Raji (cell line): ENCODE measurements around the gene MYLK.

Experiments
- POLR2A ChIP-seq: IDR thresholded peaks from 2 replicates; pipeline ENCODE4 v1.6.1; 2011; ENCODE audit warnings: low read depth, low read length, control low read depth; ENCODE audit not compliant: insufficient read depth

MYLK gene

DNA sequence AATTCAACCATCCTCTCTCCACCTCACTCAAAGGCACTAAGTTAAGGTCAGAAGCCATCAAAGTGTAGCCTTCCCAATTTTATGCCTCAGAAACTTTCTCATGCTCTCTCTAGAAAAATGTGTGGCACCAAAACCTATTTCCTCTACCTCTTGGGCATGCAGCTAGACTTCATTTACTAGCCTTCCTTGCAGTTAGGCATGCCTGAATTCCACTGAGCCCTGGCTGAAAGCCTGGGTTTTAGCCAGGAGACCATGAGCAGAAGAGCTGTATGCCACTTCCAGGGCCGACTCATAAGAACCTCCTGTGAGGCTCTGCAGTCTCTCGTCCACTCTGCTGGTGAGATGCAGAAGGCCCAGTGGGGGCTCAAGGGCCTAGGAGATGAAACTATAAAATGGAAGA, 145.0 kb downstream of the MYLK start:
- TF ChIP-seq POLR2A = no peak

DNA sequence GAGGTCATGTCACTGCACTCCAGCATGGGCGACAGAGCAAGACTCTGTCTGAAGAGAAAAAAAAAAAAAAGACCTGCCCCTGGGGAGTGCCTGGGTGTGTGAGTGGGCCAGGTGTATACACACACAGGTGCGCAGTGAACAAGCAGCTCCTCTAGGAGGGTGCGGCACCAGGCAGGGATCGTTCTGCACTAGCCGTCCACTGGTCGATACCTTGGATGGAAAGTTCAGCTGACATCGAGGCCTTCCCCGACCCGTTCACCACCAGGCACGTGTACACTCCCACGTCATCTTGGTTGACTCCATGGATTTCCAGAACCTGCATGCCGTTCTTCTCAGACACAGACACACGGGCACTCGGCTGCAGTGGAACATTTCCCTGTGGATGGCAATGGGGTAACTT, 147.0 kb downstream of the MYLK start:
- no peak for TF ChIP-seq POLR2A

DNA sequence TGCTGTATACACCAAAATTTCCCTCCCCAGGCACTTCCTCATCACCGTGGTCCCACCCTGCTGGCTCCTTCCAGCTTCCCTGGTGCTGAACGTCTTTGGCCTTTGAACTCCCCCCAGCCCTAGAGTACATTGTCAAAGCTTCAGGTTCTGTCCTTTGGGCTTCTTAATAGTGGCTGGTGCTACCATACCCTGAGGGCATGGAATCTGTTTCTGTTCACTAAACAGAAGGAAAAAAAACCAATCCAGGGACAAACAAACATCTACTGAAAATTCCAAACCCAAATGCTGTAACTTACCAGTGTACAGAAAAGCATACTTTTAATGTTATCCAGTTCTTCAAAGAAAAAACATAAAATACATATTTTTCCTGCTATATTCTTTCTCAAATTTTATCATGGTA, 148.7 kb downstream of the MYLK start:
- TF ChIP-seq POLR2A = no peak

DNA sequence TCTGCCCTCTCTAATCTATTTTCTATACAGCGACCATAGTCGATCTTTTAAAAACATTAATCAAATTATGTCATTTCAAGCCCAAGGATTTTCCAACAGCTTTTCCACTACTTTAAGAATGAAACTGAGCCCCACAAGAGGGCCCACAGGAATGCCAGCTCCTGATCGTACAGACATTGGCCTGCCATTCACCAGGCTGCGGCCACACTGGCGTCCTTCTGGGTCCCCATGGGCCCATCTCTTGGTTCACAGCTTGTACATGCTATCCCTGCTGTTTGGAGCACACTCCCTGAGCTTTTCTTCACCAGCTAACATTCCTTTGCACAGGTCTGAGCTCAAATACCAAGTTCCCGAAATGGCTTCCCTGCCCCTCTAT, 149.6 kb downstream of the MYLK start:
- TF ChIP-seq POLR2A = no peak

DNA sequence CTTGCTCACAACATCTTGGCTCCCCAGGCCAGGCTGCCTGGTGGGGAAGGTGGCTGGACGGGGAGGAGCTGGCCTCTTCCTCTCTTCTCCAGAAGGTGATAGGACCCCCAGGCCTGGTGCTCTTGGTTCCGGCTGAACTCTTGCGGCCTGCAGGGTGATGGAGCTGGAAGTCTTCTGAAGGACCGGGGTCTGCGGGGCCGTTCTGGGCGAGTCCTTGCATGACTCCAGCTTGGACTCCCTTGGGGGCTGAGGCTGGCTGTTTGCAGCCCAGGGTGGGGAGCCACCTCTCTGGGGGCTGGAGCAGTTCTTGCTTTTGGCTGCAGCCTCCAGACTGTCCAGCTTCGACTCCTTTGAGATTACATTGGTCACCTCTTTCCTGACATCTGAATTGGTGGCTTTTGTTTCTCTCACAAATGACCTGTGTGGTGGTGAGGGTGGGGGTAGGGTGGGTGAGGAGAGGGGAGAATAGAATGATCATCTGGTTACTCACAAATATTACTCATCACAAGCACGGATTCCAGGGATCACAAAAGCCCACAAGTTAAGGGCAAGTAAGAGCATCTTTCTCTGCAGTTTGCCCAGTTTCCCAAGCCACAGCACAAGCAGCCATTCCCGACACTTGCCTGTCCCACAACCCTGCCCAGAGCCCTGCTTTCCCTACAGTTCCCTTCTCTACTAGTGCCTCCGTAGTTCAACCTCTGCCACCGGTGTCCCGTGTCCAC, 150.2 kb downstream of the MYLK start:
- TF ChIP-seq POLR2A = no peak

DNA sequence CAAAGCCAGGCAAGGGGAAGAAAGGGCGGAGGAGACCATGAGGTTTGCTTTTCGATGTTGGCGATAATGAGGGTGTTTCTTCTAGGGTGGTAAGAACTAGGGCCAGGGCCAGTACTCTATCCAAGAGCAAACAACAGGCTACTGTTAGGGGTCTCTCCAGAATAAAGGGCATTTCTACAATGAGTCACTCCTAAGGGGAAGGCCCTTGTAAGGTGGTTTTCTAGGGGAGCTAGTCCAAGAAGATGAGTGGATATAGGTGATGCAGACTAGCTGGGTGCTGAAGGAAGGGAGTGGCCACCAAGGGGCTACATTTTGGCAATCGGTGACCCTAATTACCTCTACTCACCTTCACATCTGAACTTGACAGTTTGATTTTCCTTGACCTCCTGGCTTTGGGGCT, 150.8 kb downstream of the MYLK start:
- TF ChIP-seq POLR2A = no peak

DNA sequence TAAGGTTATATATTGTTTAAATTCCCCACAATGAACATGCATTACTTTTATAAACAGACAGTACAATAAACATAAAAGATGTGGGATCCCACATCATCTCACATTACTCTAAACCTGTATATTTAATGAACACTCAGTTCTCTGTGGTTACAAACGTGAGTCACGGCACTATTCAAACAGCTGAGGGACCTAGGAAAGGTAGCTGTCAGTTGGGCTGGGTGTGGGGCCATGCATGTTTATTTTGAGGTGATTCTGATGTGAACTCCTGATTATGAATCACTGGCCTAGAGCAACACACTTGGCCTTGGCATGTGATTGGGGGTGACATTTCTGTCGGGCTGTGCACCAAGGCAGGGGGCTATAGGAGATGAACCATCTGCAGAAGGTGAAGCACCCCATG, 151.7 kb downstream of the MYLK start:
- no peak for TF ChIP-seq POLR2A

DNA sequence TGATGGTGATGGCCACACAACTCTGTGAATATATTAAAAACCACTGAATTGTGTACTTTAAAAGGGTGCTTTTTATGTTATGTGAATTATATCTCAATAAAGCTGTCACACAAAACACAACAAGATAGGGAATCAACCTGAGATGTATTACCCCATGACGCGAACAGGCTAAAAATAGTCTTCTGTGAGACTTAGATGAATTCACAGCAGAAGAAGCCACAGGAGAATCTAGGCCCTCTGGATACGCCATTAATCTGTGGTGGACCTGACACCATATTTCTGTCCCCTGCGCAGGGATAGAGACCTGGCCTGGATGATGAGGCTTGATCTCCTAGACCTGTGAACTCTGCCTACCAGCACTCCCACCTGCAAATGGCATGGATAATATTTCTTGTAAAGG, 153.3 kb downstream of the MYLK start:
- TF ChIP-seq POLR2A = no peak

DNA sequence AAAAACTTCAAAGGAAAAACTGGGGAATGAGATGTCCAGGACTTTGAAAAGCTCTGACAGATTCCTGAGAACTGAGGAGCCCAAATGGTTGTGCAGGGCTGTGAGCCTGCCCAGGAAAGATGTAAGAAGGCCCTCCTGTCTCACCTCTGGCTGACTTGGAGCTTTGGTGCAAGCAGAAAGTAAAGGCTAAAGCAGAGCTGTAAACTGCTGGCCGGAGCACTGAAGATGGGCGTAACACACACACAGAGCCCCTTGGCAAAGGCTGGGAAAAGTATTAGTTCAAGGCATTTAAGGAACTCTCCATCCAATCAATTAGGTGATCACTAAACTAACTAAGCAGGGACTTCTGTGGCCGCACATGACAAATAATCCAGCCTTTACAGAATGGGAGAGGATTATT, 155.1 kb downstream of the MYLK start:
- no peak for TF ChIP-seq POLR2A

DNA sequence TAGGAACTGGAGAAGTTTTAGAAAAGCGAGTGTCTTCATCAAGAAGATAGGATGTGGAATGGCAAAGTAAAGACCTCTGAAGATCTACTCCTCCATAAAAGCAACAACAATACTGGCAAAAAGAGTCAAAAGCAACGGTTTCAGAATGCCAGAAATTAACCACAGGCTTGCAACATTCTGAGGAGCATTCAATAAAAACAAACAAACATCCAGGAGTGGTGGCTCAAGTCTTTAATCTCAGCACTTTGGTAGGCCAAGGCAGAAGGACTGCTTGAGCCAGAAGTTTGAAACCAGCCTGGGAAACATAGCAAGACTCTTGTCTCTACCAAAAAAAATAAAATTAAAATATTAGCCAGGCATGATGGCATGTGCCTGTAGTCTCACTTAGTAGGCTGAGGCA, 156.1 kb downstream of the MYLK start:
- TF ChIP-seq POLR2A = no peak

DNA sequence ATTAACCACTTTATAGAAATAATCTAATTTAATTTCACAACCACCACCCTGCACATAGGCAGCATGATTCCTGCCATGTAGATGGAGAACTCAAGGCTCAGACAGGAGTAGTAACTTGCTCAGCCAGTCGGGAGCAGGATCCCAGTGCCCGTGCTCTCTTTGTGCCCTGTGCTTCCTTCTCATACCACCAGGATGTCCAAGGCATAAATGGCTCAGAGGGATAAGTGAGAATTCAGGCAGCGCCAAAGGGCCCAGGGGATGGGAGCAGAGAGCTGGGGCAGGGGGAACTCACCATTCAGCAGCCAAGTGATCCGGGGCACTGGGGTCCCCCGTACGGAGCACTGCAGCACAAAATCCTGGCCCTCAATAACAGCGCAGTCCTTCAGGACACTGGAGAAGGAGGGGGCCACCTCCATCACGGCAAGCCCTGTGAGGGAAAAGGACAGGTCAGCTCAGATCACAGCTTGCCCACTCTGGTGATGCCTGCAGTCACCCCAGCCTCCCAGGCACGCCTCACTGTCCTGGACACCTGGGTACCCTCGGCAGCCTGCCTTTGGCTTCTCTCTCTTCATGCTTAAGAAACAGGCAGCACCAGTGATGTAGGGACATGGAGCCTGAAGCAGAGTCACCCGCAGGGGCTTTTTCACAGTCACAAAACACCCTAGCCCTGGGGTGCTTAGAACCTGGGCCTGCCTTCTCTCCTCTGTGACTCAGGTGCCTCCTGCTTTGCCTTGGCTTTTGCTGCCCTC, 158.3 kb downstream of the MYLK start:
- no peak for TF ChIP-seq POLR2A

DNA sequence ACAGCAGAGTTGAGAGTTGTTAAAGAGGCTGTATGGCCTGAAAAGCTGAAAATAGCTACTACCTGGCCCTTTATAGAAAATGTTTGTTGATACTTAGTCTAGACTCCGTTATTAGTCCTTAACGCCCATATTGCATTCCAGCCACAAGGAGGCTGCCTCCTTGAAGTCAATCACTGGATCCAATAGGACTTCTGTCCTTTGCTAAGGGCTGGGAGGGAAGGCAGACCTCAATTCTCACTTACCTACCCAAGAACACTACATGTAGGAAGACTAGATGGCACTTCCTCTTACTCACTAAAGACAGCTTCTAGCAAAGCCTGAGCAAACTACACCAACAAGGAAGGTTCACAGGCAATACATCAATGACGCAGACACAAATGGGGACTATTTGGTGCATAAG, 159.8 kb downstream of the MYLK start:
- TF ChIP-seq POLR2A = no peak

DNA sequence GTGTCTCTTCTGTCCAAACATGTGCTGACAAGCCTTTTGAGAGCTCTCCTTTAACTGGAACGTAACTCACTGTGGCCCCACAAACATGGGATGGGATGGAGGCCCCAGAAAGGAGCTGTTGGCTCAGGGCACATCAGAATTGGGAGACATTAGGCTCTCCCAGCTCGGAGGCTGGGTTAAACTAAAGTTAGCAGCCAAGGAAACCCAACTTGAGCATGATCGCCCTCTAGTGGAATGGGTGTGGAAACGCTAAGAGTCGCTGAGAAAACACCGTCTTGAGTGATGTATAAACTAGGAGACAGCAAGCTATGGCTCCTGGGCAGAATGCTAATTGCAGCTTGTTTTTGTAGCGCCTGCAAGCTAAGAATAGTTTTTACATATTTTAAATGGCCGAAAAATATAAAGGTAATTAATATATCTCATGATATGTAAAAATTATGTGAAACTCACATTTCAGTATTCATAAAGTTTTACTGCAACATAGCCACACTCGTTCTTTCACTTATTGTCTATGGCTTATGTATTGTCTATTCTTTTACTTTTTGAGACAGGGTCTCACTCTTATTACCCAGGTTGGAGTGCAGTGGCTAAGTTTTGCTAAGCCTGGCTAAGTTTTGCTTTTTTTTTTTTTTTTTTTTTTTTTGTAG, 160.5 kb downstream of the MYLK start:
- no peak for TF ChIP-seq POLR2A

DNA sequence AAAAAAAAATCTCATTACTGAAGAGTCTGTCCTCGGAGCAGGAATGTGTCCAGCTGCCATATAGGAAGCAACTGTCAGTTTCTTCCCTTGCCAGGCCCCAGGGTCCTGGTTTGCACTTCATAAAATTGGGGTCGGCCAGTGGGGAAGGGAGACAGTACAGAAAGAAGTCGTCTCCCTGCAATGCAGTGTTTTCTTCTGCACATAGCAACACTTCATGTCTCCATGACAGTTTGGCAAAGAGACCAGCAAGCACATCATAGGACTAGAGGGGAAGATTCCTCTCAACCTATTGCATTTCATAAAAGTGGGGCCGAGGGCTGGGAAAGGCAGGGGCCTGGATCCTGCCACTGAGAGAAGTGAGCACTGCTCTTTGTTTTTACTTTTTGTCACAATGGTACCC, 161.1 kb downstream of the MYLK start:
- TF ChIP-seq POLR2A = no peak

DNA sequence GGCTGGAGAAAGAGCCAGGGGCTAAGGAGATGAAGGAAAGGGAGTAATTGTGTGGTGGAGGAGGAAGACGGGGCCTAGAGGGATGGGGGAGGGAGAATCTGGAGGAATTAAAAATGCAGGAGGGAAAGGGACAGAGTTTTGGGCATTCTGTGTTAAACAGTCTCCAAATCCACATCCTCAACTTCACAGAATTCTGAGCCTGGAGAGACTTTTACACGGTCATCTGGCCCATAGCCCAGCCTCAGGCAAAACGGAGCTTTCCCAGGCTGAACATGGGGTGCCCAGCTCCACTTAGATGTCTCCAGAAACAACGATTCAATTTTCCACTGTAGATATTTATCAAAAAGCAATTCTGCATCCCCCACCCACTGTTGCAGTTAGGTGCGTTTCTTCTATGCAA, 161.7 kb downstream of the MYLK start:
- no peak for TF ChIP-seq POLR2A

DNA sequence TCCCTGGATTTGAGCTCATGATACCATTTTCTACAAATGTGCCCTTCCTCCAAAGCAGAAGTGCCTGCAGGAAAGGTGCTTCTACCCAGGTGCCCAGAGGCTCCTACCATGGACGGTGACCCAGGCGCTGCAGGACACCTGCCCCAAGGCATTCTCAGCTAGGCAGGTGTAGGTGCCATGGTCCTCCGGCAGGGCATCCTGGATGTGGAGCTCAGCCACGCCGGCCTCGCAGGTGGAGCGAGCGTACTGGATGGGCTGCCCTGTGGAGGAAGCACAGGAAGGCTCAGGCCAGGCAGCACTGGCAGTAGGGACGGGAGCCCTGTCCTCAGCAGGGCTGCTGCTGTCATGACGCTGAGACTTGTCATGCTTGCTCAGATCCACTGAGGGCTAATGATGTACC, 162.1 kb downstream of the MYLK start:
- no peak for TF ChIP-seq POLR2A
